ENCODE data around the gene ADCY7. TPM values are rescaled to one million over a fixed set of nuclear protein-coding genes. Genes with fewer than 3 reads are reported as not detected.
A peak's percentile ranks its signal among the peaks of the same experiment; 100 is the strongest.
"Not testable (repeated sequence)": the region's sequence is repeated elsewhere in the genome, so short reads cannot be mapped to it uniquely, and the experiment has no call there.

Gene ADCY7
- total RNA-seq, result 11.7 TPM
- long read RNA-seq, partial matches to known transcripts, result 0 of 2 reads
- long read RNA-seq, other reads (novel, unspliced or antisense), result 1 of 2 reads

- intact Hi-C loops (cut with DNase I), result no loop called here
- DNase-seq (ENCODE audit: missing footprints), result peak; percentile 90
- peak; percentile 81 for ATAC-seq
Measured at GRCh38 chr16:50266337-50267091, at the start of gene ADCY7. Gene ADCY7 (plus strand): TSS chr16:50266551. CDS start chr16:50288180, 21,629 bp downstream.

GRCh38 chr16:50219402-50219975 lies 46.9 kb upstream of the ADCY7 start:
- intact Hi-C loops (cut with DNase I), result loop anchor here (10.0 kb wide), 2 partner anchors 445 to 585 kb away; no protein-coding TSS in a partner anchor

GRCh38 chr16:50224286-50224685 lies 42.1 kb upstream of the ADCY7 start:
- no peak for ATAC-seq
- intact Hi-C loops (cut with DNase I), result no loop called here
- no peak for DNase-seq (ENCODE audit: missing footprints)

More at GRCh38 chr16:50219402-50219975, 46.9 kb upstream of the ADCY7 start:
- ATAC-seq (no peak), DNase-seq (ENCODE audit: missing footprints) (no peak)

- peak; percentile 54 for ATAC-seq
- DNase-seq (ENCODE audit: missing footprints), result no peak
- intact Hi-C loops (cut with DNase I), result no loop called here
Measured at GRCh38 chr16:50227120-50227519, 39.2 kb upstream of the ADCY7 start.

GRCh38 chr16:50227665-50228064 lies 38.7 kb upstream of the ADCY7 start:
- no peak for ATAC-seq
- intact Hi-C loops (cut with DNase I), result no loop called here
- DNase-seq (ENCODE audit: missing footprints), result no peak

- intact Hi-C loops (cut with DNase I), result no loop called here
- no peak for ATAC-seq
- DNase-seq (ENCODE audit: missing footprints), result no peak
Measured at GRCh38 chr16:50228364-50228868, 37.9 kb upstream of the ADCY7 start.

GRCh38 chr16:50229149-50229726 lies 37.1 kb upstream of the ADCY7 start:
- DNase-seq (ENCODE audit: missing footprints) (peak; percentile 51), ATAC-seq (no peak)
- intact Hi-C loops (cut with DNase I), result no loop called here

- intact Hi-C loops (cut with DNase I), result no loop called here
- ATAC-seq (no peak), DNase-seq (ENCODE audit: missing footprints) (no peak)
Measured at GRCh38 chr16:50234771-50235556, 31.4 kb upstream of the ADCY7 start.

GRCh38 chr16:50235581-50235980 lies 30.8 kb upstream of the ADCY7 start:
- ATAC-seq (peak; percentile 37), DNase-seq (ENCODE audit: missing footprints) (no peak)
- intact Hi-C loops (cut with DNase I), result no loop called here

- no peak for DNase-seq (ENCODE audit: missing footprints)
Measured at GRCh38 chr16:50238314-50238713, 28.0 kb upstream of the ADCY7 start.

GRCh38 chr16:50238868-50239301 lies 27.5 kb upstream of the ADCY7 start:
- DNase-seq (ENCODE audit: missing footprints), result no peak
- intact Hi-C loops (cut with DNase I), result no loop called here

More at GRCh38 chr16:50238314-50238713, 28.0 kb upstream of the ADCY7 start:
- no peak for ATAC-seq
- intact Hi-C loops (cut with DNase I), result no loop called here

GRCh38 chr16:50243024-50243423 lies 23.3 kb upstream of the ADCY7 start:
- intact Hi-C loops (cut with DNase I), result loop anchor here (10.0 kb wide), 1 partner anchor 402 kb away; no protein-coding TSS in a partner anchor
- not testable (repeated sequence) for DNase-seq (ENCODE audit: missing footprints); ATAC-seq

More at GRCh38 chr16:50238868-50239301, 27.5 kb upstream of the ADCY7 start:
- no peak for ATAC-seq

GRCh38 chr16:50244140-50244503 lies 22.2 kb upstream of the ADCY7 start:
- intact Hi-C loops (cut with DNase I), result loop anchor here (10.0 kb wide), 1 partner anchor 401 kb away; no protein-coding TSS in a partner anchor
- ATAC-seq, result no peak
- DNase-seq (ENCODE audit: missing footprints), result no peak

GRCh38 chr16:50244504-50245416 lies 21.6 kb upstream of the ADCY7 start:
- intact Hi-C loops (cut with DNase I), result loop anchor here (10.0 kb wide), 1 partner anchor 400 kb away; no protein-coding TSS in a partner anchor
- ATAC-seq, result no peak

GRCh38 chr16:50245417-50246298 lies 20.7 kb upstream of the ADCY7 start:
- intact Hi-C loops (cut with DNase I), result loop anchor here (10.0 kb wide), 1 partner anchor 399 kb away; no protein-coding TSS in a partner anchor
- DNase-seq (ENCODE audit: missing footprints), result no peak

More at GRCh38 chr16:50244504-50245416, 21.6 kb upstream of the ADCY7 start:
- no peak for DNase-seq (ENCODE audit: missing footprints)

GRCh38 chr16:50246299-50247122 lies 19.8 kb upstream of the ADCY7 start:
- ATAC-seq (peak; percentile 41), DNase-seq (ENCODE audit: missing footprints) (no peak)
- intact Hi-C loops (cut with DNase I), result loop anchor here (10.0 kb wide), 1 partner anchor 398 kb away; no protein-coding TSS in a partner anchor

More at GRCh38 chr16:50245417-50246298, 20.7 kb upstream of the ADCY7 start:
- peak; percentile 81 for ATAC-seq
